8988T (cell line): ENCODE measurements around the gene IGSF8.

Source experiments
- DNase-seq: peaks from one replicate; pipeline ENCODE4 v3.0.0; 2011

IGSF8 gene

GRCh38 chr1:160085686-160086455, 12.5 kb downstream of the IGSF8 start:
- peak; percentile 98 for DNase-seq

- no peak for DNase-seq
Measured at GRCh38 chr1:160084771-160085321, 13.6 kb downstream of the IGSF8 start.

GRCh38 chr1:160083968-160084770, 14.2 kb downstream of the IGSF8 start:
- DNase-seq = peak; percentile 90

GRCh38 chr1:160082926-160083325, 15.5 kb downstream of the IGSF8 start:
- no peak for DNase-seq

GRCh38 chr1:160082487-160082886, 15.9 kb downstream of the IGSF8 start:
- DNase-seq = no peak

- DNase-seq = no peak
Measured at GRCh38 chr1:160081261-160081936, 17.0 kb downstream of the IGSF8 start, which contains the start of gene KCNJ9. Gene KCNJ9, plus strand, starts transcription at chr1:160081538. Its CDS starts 2,493 bp downstream, at chr1:160084031.

GRCh38 chr1:160080381-160081100, 17.9 kb downstream of the IGSF8 start:
- DNase-seq = no peak

GRCh38 chr1:160079448-160079847, 19.0 kb downstream of the IGSF8 start:
- no peak for DNase-seq

GRCh38 chr1:160078512-160079195, 19.8 kb downstream of the IGSF8 start:
- peak; percentile 71 for DNase-seq

- no peak for DNase-seq
Measured at GRCh38 chr1:160077486-160077885, 20.9 kb downstream of the IGSF8 start.

GRCh38 chr1:160076295-160076694, 22.1 kb downstream of the IGSF8 start:
- no peak for DNase-seq

- DNase-seq = no peak
Measured at GRCh38 chr1:160075836-160076235, 22.6 kb downstream of the IGSF8 start.

GRCh38 chr1:160074865-160075264, 23.6 kb downstream of the IGSF8 start:
- DNase-seq = no peak

GRCh38 chr1:160071289-160071688, 27.1 kb downstream of the IGSF8 start:
- no peak for DNase-seq

- DNase-seq = peak; percentile 79
Measured at GRCh38 chr1:160070243-160071163, 27.9 kb downstream of the IGSF8 start.

GRCh38 chr1:160069460-160070231, 28.8 kb downstream of the IGSF8 start, which contains the start of gene KCNJ10:
Gene KCNJ10, minus strand, starts transcription at chr1:160070160. Its CDS starts 27,628 bp downstream, at chr1:160042532.
- DNase-seq = no peak

- no peak for DNase-seq
Measured at GRCh38 chr1:160068225-160068624, 30.2 kb downstream of the IGSF8 start.

GRCh38 chr1:160066829-160067745, 31.3 kb downstream of the IGSF8 start:
- no peak for DNase-seq

- DNase-seq = no peak
Measured at GRCh38 chr1:160064746-160065145, 33.7 kb downstream of the IGSF8 start.
